Hepatocyte (in vitro differentiated cells): ENCODE results near the gene SSBP2.

Experiments used
- EZH2 ChIP-seq: fragments of 200-600 bp; sonication (generic); IDR thresholded peaks from 2 replicates; pipeline ENCODE4 v1.6.1; 2016; ENCODE audit warnings: antibody characterized with exemption, mild to moderate bottlenecking, borderline replicate concordance
- EZH2phosphoT487 ChIP-seq: fragments of 200-600 bp; sonication (generic); IDR thresholded peaks from one replicate; pipeline ENCODE4 v1.6.1; 2018; ENCODE audit warnings: antibody characterized with exemption, mild to moderate bottlenecking, low read depth, moderate library complexity; ENCODE audit not compliant: unreplicated experiment, severe bottlenecking
- TF ChIP-seq, protein P1 (sequence below): fragments of 200-600 bp; sonication (generic); IDR thresholded peaks from 2 replicates; pipeline ENCODE4 v1.5.1; 2016; ENCODE audit warnings: antibody characterized with exemption, mild to moderate bottlenecking; ENCODE audit not compliant: poor library complexity

DNA sequence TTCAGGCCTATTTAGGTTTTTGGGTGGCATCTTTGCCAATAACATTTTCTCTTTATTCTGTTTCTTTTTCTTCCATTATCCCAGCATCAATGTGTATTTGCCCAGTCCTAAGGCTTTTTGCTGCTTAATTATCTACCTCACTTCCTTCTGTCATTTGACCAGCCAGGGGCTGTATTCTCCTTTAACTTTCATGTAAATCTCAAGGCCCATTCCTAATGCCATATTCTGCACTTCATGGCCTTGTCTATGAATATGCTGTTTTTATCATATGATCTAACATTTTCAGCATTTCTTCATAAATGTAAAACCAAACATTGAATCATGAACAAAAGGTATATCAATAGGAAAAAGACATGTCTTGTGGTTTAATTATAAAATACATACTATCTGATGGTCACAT lies 108.7 kb downstream of the SSBP2 start:
- TF ChIP-seq, protein P1, sequence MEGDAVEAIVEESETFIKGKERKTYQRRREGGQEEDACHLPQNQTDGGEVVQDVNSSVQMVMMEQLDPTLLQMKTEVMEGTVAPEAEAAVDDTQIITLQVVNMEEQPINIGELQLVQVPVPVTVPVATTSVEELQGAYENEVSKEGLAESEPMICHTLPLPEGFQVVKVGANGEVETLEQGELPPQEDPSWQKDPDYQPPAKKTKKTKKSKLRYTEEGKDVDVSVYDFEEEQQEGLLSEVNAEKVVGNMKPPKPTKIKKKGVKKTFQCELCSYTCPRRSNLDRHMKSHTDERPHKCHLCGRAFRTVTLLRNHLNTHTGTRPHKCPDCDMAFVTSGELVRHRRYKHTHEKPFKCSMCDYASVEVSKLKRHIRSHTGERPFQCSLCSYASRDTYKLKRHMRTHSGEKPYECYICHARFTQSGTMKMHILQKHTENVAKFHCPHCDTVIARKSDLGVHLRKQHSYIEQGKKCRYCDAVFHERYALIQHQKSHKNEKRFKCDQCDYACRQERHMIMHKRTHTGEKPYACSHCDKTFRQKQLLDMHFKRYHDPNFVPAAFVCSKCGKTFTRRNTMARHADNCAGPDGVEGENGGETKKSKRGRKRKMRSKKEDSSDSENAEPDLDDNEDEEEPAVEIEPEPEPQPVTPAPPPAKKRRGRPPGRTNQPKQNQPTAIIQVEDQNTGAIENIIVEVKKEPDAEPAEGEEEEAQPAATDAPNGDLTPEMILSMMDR = no peak
- TF ChIP-seq EZH2 (no peak), EZH2phosphoT487 (no peak)
